Measurements from ENCODE around the gene CCN2. TPM values are rescaled to one million over a fixed set of nuclear protein-coding genes. Genes with fewer than 3 reads are reported as not detected.

Gene CCN2
- total RNA-seq, 1 experiment from 2014 or later, result 49.4 TPM

DNA sequence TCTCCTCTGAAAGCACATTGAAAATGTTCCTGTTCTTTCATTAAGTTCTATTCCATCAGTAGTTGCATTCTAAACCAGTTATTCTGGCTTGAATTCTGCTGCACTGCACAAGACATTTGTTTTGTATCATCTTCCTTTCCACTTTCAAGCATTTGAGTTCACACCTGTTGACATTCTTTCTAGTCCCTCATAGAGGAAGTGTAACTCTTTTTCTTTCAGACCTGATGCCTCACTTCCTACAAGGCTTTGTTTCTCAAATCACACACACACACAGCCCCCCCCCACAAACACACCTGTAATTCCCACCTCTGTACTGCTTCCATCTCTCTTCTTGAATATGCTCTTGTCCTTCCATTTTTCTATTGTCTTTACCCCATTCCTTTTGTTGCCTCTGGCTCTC is 50.9 kb downstream of the CCN2 start:
- CTCF ChIA-PET, result interaction anchor here (0.6 to 1.2 kb wide), 4 partner anchors 10 to 380 kb away, joined by 4 to 5 read pairs (median 4); no protein-coding TSS in a partner anchor
- H3K9me3 Mint-ChIP-seq (ENCODE audit: unreplicated experiment), result peaks cover 9% of the 10 kb centered on the region
- H3K27ac Mint-ChIP-seq (ENCODE audit: low read depth, unreplicated experiment), result no peak overlapping the region

DNA sequence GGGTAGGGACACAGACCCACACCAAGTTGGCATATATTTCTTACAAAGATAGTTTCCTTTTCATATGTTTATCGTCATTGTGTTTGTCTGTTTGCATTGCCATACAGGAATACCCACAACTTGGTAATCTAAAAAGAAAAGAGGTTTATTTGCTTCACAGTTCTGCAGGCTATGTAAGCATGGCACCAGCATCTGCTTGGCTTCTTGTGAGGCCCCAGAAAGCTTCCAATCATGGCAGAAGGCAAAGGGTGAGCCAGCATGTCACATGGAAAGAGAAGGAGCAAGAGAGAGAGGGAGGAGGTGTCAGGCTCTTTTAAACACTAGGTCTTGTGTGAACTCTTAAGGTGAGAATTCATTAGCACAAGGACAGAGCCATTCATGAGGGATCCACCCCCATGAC is 52.5 kb downstream of the CCN2 start:
- H3K36me3 Mint-ChIP-seq (ENCODE audit: insufficient read depth, unreplicated experiment), result no peaks in the 10 kb centered on the region
- TF ChIP-seq, protein P1, sequence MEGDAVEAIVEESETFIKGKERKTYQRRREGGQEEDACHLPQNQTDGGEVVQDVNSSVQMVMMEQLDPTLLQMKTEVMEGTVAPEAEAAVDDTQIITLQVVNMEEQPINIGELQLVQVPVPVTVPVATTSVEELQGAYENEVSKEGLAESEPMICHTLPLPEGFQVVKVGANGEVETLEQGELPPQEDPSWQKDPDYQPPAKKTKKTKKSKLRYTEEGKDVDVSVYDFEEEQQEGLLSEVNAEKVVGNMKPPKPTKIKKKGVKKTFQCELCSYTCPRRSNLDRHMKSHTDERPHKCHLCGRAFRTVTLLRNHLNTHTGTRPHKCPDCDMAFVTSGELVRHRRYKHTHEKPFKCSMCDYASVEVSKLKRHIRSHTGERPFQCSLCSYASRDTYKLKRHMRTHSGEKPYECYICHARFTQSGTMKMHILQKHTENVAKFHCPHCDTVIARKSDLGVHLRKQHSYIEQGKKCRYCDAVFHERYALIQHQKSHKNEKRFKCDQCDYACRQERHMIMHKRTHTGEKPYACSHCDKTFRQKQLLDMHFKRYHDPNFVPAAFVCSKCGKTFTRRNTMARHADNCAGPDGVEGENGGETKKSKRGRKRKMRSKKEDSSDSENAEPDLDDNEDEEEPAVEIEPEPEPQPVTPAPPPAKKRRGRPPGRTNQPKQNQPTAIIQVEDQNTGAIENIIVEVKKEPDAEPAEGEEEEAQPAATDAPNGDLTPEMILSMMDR (IDR thresholded peaks at IDR 0.05; ENCODE audit: unreplicated experiment), result no peak
- peaks cover 9% of the 10 kb centered on the region for H3K9me3 Mint-ChIP-seq (ENCODE audit: unreplicated experiment)
- H3K27ac Mint-ChIP-seq (ENCODE audit: low read depth, unreplicated experiment), result no peak overlapping the region
- no TSS peak for BruUV-seq (replicated peaks)
- no peak for DNase-seq (ENCODE audit: unreplicated experiment)
- ChIA-PET CTCF (no interaction called here), POLR2A (no interaction called here)
- H3K4me1 Mint-ChIP-seq (ENCODE audit: insufficient read depth, unreplicated experiment), result no peaks in the 10 kb centered on the region
- peaks cover 30% of the 10 kb centered on the region for H3K27me3 Mint-ChIP-seq (ENCODE audit: insufficient read depth, unreplicated experiment)
- no peak overlapping the region for H3K4me3 Mint-ChIP-seq (ENCODE audit: unreplicated experiment)
- intact Hi-C loops (cut with micrococcal nuclease), result no loop called here

More for the DNA sequence above, 50.9 kb downstream of the CCN2 start:
- TF ChIP-seq, protein P1 (IDR thresholded peaks at IDR 0.05; ENCODE audit: unreplicated experiment), result no peak
- DNase-seq (ENCODE audit: unreplicated experiment), result no peak
- no peaks in the 10 kb centered on the region for H3K36me3 Mint-ChIP-seq (ENCODE audit: insufficient read depth, unreplicated experiment)
- POLR2A ChIA-PET, result no interaction called here
- H3K4me3 Mint-ChIP-seq (ENCODE audit: unreplicated experiment), result no peak overlapping the region
- no TSS peak for BruUV-seq (replicated peaks)
- no peaks in the 10 kb centered on the region for H3K4me1 Mint-ChIP-seq (ENCODE audit: insufficient read depth, unreplicated experiment)
- peaks cover 30% of the 10 kb centered on the region for H3K27me3 Mint-ChIP-seq (ENCODE audit: insufficient read depth, unreplicated experiment)
- intact Hi-C loops (cut with micrococcal nuclease), result no loop called here

Other genes starting within 250 kb of the CCN2 start
- not detected in 2 replicates for gene OR2A4, start 250.0 kb downstream of the CCN2 start, total RNA-seq (2022)
- gene CTAGE9, start 240.4 kb downstream of the CCN2 start, total RNA-seq (2022), result not detected in 2 replicates
- 1.4 and 2.8 TPM in 2 replicates for gene ENPP1, start 143.4 kb downstream of the CCN2 start, total RNA-seq (2022)

Measured in MCF 10A (cell line).